ENCODE measurements around the gene RNF166. TPM values are rescaled to one million over a fixed set of nuclear protein-coding genes. Genes with fewer than 3 reads are reported as not detected.

RNF166 gene
- total RNA-seq, 4 donors from 2014 or later, result 23.3 to 33.5 (median 27.5) TPM

GRCh38 chr16:88699180-88699579 lies 7.0 kb downstream of the RNF166 start:
- no peaks in the 10 kb centered on the region for H3K9me3 ChIP-seq
- H3K27me3 ChIP-seq, result no peaks in the 10 kb centered on the region
- WGBS, result 92% methylated on average over 2 of the region's 16 CpGs
- H3K36me3 ChIP-seq, result peaks cover 19 to 76% (median 61%) of the 10 kb centered on the region in 4 donors
- TF ChIP-seq POLR2AphosphoS5 (IDR thresholded peaks at IDR 0.05) (no peak), EP300 (IDR thresholded peaks at IDR 0.05) (no peak), CTCF (IDR thresholded peaks at IDR 0.05) (no peak), POLR2A (IDR thresholded peaks at IDR 0.05; ENCODE audit: low read depth) (no peak)
- H3K4me3 ChIP-seq, result no peak overlapping the region
- H3K27ac ChIP-seq (replicated peaks in 1 of 4), result no peak overlapping the region
- no peak for DNase-seq (ENCODE audit: extremely low spot score)
- intact Hi-C loops (cut with DNase I), result no loop called here
- H3K4me1 ChIP-seq, result peaks cover 31 to 44% (median 43%) of the 10 kb centered on the region in 4 donors

- Histone ChIP-seq H3K4me3 (no peak overlapping the region), H3K27ac (replicated peaks in 1 of 4) (no peak overlapping the region), H3K27me3 (no peaks in the 10 kb centered on the region), H3K9me3 (no peaks in the 10 kb centered on the region), H3K36me3 (peaks cover 19 to 76% (median 61%) of the 10 kb centered on the region in 4 donors), H3K4me1 (peaks cover 28 to 39% (median 38%) of the 10 kb centered on the region in 4 donors)
- WGBS, result 96% methylated on average over 9 of the region's 25 CpGs
- no peak for TF ChIP-seq EP300 (IDR thresholded peaks at IDR 0.05)
- no peak for TF ChIP-seq CTCF (IDR thresholded peaks at IDR 0.05)
- TF ChIP-seq POLR2A (IDR thresholded peaks at IDR 0.05; ENCODE audit: low read depth), result no peak
- no peak for TF ChIP-seq POLR2AphosphoS5 (IDR thresholded peaks at IDR 0.05)
- no peak for DNase-seq (ENCODE audit: extremely low spot score)
- intact Hi-C loops (cut with DNase I), result no loop called here
These were observed 7.6 kb downstream of the RNF166 start for GRCh38 chr16:88698646-88699045.

GRCh38 chr16:88697831-88698615 lies 8.2 kb downstream of the RNF166 start:
- Histone ChIP-seq H3K4me1 (peaks cover 22 to 33% (median 32%) of the 10 kb centered on the region in 4 donors), H3K9me3 (no peaks in the 10 kb centered on the region), H3K27me3 (peaks cover 0 to 4% (median 0%) of the 10 kb centered on the region in 4 donors), H3K4me3 (no peak overlapping the region), H3K36me3 (peaks cover 19 to 74% (median 60%) of the 10 kb centered on the region in 4 donors), H3K27ac (replicated peaks in 1 of 4) (no peak overlapping the region)
- TF ChIP-seq CTCF (IDR thresholded peaks at IDR 0.05), result peak in 1 of 3 experiments; percentile 9
- no peak for TF ChIP-seq POLR2A (IDR thresholded peaks at IDR 0.05; ENCODE audit: low read depth)
- no peak for TF ChIP-seq EP300 (IDR thresholded peaks at IDR 0.05)
- WGBS, result 86% methylated on average over 37 of the region's 37 CpGs
- no peak for DNase-seq (ENCODE audit: extremely low spot score)
- intact Hi-C loops (cut with DNase I), result no loop called here

GRCh38 chr16:88697116-88697830 lies 8.9 kb downstream of the RNF166 start:
- H3K36me3 ChIP-seq, result peaks cover 19 to 67% (median 56%) of the 10 kb centered on the region in 4 donors
- intact Hi-C loops (cut with DNase I), result no loop called here

More at GRCh38 chr16:88697116-88697830, 8.9 kb downstream of the RNF166 start:
- no peaks in the 10 kb centered on the region for H3K9me3 ChIP-seq
- TF ChIP-seq EP300 (IDR thresholded peaks at IDR 0.05) (no peak), POLR2AphosphoS5 (IDR thresholded peaks at IDR 0.05) (no peak), POLR2A (IDR thresholded peaks at IDR 0.05; ENCODE audit: low read depth) (no peak), CTCF (IDR thresholded peaks at IDR 0.05) (no peak)
- DNase-seq (ENCODE audit: extremely low spot score), result no peak
- H3K27me3 ChIP-seq, result peaks cover 0 to 10% (median 0%) of the 10 kb centered on the region in 4 donors
- 87% methylated on average over 18 of the region's 47 CpGs for WGBS
- H3K4me1 ChIP-seq, result peaks cover 17 to 26% (median 25%) of the 10 kb centered on the region in 4 donors
- no peak overlapping the region for H3K27ac ChIP-seq (replicated peaks in 1 of 4)
- H3K4me3 ChIP-seq, result no peak overlapping the region

All from esophagus muscularis mucosa (tissue), 4 donors.